22Rv1 (cell line): ENCODE data around the gene EXOC4.

ENCODE experiments used
- H3K27ac ChIP-seq: fragments of 450-650 bp; 2 replicates; pipeline ENCODE4 v1.5.1; 2017
- ZFX ChIP-seq: fragments of 450-650 bp; IDR thresholded peaks from 2 replicates; pipeline ENCODE4 v1.6.1; 2017; ENCODE audit warnings: antibody characterized with exemption, borderline replicate concordance
- TF ChIP-seq, protein P1 (sequence below): fragments of 450-650 bp; IDR thresholded peaks from 2 replicates; pipeline ENCODE4 v1.5.1; 2017; ENCODE audit warnings: mild to moderate bottlenecking

EXOC4 gene

DNA sequence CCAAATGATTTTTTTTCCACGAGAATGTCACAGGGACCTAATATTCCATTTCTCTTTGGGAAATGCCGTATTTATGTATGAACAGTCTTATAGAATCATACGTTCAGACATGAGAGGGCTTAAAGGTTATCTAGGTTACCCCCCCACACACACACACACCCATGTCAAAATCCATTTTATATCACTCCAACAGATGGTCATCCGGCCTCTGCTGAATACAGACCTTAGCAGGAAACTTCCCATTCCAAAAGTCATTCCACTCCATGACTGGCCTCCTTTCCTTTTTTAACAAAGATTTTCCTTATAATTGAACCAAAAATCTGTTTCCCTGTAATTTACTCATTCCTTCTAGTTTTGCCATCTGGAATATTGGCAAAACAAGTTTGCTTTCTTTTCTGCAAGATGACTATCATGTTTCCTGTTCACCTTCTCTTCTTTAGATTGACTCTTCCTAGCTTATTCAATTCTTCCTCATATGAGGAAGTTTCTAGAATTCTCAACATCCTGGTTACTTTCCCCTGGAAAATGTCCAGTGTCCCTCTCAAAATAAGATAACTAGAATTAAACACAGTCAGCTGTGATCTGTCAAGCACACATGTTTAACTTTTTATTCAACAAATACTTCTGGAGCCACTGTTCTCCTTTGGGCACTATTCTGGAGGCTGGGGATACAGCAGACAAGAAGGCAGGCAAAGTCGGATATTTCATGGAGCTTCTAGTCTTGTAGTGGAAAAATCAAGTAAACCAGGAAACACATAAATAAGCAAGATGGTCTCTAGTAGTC lies 597.8 kb downstream of the EXOC4 start:
- H3K27ac ChIP-seq = no peak overlapping the region
- TF ChIP-seq, protein P1, sequence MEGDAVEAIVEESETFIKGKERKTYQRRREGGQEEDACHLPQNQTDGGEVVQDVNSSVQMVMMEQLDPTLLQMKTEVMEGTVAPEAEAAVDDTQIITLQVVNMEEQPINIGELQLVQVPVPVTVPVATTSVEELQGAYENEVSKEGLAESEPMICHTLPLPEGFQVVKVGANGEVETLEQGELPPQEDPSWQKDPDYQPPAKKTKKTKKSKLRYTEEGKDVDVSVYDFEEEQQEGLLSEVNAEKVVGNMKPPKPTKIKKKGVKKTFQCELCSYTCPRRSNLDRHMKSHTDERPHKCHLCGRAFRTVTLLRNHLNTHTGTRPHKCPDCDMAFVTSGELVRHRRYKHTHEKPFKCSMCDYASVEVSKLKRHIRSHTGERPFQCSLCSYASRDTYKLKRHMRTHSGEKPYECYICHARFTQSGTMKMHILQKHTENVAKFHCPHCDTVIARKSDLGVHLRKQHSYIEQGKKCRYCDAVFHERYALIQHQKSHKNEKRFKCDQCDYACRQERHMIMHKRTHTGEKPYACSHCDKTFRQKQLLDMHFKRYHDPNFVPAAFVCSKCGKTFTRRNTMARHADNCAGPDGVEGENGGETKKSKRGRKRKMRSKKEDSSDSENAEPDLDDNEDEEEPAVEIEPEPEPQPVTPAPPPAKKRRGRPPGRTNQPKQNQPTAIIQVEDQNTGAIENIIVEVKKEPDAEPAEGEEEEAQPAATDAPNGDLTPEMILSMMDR = no peak
- no peak for TF ChIP-seq ZFX

DNA sequence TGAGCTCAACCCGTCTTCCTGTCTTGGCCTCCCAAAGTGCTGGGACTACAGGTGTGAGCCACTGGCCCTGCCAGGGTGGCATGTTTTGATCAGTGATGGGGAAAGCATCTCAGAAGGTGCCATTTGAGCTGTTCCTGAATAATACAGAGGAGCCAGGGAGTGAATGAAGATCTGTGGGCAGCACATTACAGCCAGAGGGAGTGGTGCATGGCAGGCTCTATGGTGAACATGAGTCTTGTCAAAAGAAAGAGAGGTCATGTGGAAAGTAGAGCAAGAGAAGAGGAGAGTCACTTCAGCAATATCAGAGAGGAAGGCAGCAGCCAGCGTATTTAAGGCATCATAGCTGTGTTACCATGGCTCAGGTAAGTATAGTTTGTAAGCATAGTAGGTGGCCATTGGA lies 598.5 kb downstream of the EXOC4 start:
- no peak overlapping the region for H3K27ac ChIP-seq
- no peak for TF ChIP-seq ZFX
- TF ChIP-seq, protein P1 = no peak

DNA sequence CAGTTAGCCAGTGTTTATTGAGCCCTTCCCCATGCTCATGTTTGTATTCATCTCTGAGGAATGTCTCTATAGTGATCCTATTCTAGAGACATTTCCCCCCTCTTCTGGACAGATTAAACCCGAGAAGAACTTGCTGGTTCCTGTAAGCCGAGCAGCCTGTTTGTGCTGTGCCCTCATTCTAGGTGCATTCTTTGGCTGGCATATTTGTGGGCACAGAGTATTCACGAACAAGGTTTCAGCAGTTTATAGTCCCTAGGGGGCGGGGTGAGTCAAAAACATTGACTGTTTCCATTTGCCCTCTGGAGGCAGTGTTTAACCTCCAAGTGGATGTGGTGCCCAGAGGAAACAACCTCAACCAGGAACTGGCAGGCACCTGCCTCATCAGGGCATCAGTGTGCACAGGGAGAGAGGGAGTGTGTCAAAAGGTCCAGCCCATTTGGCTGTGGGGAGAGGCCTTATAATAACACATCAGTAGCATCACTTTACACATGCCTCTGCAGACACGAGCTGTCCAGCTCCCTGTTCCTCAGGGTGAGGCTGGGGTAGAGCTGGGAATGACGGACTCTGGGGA lies 600.9 kb downstream of the EXOC4 start:
- TF ChIP-seq, protein P1 = peak; percentile 87
- TF ChIP-seq ZFX = no peak

DNA sequence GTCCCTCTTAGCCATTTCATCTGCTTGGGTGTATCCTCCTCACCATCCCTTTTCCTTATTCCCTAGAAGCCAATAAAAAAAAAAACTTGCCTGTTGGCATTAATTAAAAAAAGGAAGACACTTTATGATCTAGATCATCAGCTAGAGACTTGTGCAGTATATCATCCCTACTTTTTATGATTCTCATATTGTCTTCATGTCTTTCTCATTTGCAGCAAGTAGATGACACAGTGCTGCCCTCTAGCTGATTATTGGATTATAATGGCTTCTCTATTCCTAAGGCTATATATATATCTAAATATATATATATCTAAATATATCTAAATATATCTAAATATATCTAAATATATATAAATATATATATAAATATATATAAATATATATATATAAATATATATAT lies 601.9 kb downstream of the EXOC4 start:
- H3K27ac ChIP-seq = no peak overlapping the region
- no peak for TF ChIP-seq ZFX
- TF ChIP-seq, protein P1 = peak; percentile 36; the same call in 1 of the 2 replicates

More for the DNA sequence above, 600.9 kb downstream of the EXOC4 start:
- no peak overlapping the region for H3K27ac ChIP-seq

DNA sequence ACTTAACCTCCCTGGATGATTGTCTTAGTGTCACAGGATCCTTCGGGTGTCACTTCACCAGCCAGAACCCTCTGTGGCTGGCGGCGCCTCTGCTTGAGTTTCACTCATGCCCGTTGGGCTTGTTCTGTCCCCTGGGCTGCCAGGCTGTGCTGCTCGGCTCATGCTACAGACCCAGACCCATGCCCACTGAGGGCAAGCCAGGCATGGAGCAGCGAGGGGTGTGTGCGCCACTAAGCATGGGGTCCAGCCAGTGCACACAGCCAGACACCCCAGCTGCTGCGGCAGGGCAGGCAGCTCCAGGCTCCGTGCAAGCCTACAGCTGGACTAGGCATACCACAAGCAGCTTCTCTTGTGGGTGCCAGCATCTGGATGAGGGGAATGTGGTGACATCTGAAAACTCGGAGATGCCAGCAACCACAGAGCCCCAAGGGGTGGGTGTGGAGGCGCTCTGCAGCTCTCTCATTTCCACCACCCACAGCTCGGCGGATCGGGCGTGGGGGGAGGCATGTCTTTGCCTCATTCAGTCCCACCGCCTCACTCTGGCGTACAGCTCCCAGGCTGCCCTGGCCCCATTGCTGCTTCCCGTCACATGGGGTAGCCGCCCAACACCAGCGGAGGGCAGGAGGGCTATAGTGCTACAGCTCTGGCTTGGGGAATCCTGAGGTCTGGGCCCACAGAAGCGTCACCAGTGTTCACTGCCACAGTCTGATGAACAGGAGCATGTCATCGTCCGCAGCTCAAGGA lies 604.7 kb downstream of the EXOC4 start:
- no peak overlapping the region for H3K27ac ChIP-seq
- TF ChIP-seq, protein P1 = no peak
- TF ChIP-seq ZFX = no peak

DNA sequence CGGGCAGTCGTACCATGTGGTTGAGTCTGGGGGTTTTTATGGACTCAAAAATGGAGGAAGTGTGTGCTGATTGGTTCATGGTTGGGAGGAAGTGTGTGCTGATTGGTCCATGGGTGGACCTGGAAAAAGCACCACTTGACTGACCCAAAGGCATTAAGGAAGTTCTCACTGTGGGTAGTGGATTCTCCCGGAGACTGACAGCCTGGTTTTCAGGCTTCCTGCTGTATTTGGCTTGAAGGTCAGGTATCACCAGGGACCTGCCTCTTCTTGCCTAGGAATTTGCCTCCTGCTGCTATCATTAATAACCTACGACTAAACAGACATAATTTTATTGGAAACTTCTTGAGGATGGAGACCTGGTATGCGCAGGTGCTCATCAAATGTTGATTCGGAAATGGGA lies 605.4 kb downstream of the EXOC4 start:
- TF ChIP-seq ZFX = no peak
- TF ChIP-seq, protein P1 = no peak
- H3K27ac ChIP-seq = no peak overlapping the region
